Left renal pelvis (tissue), 4 donors: ENCODE measurements around the gene ELAPOR1. TPM values are rescaled to one million over a fixed set of nuclear protein-coding genes. Genes with fewer than 3 reads are reported as not detected.
"Not testable (repeated sequence)": the region's sequence is repeated elsewhere in the genome, so short reads cannot be mapped to it uniquely, and the experiment has no call there.

Experiments
- DNase-seq, 4 donors: peaks; one replicate each; pipeline ENCODE4 v3.0.0-alpha.2; 2013; ENCODE audit warnings: low read depth in 4 of 4, low spot score in 3 of 4
- polyA plus RNA-seq, 4 donors: library from polyadenylated mRNA; unstranded; fragments of 120-200 nt; gene quantifications; one replicate each; pipeline ENCODE4 v1.2.1, GENCODE V29; 2013; ENCODE audit not compliant: insufficient read length in 4 of 4

ELAPOR1 gene
- polyA plus RNA-seq, 4 donors: 0.74 to 1.7 (median 1.6) TPM

DNA sequence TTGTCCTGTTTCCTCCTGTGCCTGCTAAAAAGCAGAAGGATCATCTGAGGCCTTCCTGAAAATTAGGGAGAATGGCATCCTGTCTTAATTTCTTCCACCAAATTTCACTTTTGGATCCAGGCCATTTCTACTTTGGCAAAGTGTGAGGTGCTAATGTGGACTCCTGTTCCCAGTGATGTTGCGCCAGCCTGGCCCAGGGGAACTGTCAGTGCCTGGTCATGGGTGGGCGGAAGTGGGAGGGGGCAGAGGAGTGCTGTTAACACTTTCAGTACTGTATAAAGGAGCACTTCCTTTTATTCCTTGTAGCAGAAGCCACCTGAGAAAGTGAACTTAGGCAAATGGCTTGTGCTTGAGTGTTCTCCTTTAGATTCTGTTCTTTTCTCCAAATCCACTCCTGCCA is 19.9 kb downstream of the ELAPOR1 start:
- no peak for DNase-seq

DNA sequence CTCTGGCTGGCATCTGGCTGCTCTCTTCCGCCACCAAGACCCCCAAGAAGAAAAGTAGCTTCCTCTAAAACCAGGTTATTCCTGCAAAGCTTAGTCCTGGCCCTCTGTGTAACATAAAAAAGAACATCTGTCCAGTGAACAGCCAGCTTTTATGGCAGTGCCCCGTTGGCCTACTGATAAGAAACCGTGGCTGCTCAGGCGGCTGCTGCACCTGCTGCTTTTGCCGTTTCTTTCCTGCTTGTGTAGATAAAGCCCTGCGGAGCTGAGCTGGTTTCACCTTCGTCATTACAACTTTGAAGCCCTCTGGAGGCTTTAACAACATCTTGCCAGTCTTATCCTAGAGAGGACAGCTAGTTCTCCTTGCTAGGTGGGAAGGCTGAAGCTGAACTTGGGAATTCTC is 20.5 kb downstream of the ELAPOR1 start:
- no peak for DNase-seq

DNA sequence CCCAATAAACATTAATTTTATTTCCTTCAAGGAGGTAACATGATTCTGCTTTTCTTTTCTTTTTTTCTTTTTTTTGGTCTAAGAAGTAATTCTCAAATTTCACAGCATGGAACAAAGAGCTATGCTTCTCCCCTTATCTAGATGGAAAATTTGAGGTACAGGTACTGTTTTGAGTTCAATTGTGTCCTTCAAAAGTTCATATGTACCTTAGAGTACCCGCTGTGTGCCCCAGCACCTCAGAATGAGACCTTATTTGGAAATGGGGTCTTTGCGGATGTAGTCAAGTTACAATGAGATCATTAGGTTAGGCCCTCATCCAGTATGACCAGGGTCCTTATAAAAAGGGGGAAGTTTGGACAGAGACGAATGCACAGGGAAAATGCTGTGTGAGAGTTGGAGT is 22.0 kb downstream of the ELAPOR1 start:
- no peak for DNase-seq

DNA sequence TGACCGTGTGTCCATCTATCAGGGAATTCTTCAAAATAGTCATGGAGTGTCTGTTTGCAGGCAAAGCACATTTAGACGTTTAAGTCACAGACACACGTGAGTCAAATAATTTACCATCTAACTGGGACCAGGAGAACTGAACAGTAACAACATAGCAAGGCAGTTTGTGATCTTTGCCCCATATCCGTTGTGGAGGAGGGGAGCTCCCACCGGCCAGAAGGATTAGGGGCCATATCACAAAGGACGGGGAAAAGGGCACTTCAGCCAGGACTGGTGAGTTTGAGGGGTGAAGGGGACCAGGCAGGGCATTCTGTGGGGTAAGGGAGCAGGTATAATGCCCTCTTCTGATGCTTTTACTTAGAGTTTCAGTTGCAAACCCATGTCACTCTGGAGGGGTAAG is 22.9 kb downstream of the ELAPOR1 start:
- no peak for DNase-seq

DNA sequence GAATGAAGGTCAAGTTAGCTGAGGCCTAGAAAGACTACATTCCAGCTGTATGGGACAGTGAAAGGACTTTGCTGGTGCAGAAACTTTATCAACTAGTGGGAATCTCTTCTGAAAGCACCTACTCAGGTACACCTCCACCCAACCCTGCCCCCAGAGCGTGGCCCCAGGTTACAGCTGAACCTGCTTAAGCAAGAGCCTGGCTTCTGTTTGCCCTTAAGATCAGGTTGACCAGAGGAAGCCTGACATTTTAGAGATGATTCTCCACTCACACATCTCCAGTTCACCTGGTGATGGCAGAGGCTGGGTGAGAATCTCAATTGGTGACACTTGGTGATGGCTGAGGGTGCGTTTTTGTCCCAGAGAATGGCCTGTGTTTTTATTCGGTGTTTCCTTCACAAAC is 24.0 kb downstream of the ELAPOR1 start:
- no peak for DNase-seq

DNA sequence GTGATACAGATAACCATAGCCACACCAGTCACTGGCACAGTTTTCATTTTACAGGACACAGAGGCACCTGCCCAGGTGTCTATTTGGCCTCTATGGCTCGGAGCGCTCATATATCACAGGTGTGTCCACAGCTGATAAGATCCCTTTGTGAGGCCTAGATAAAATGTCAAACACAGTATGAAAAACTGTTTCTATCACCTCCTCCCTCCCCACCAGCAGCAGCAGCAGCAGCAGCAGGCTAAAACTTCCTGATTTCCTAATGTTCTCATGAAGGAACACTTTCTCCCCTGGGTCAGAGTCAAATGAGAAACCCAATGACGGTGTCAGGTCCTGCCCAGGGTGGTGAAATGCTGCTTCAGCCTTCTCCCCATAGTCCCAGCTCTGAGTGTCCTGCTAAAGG is 24.4 kb downstream of the ELAPOR1 start:
- no peak for DNase-seq

DNA sequence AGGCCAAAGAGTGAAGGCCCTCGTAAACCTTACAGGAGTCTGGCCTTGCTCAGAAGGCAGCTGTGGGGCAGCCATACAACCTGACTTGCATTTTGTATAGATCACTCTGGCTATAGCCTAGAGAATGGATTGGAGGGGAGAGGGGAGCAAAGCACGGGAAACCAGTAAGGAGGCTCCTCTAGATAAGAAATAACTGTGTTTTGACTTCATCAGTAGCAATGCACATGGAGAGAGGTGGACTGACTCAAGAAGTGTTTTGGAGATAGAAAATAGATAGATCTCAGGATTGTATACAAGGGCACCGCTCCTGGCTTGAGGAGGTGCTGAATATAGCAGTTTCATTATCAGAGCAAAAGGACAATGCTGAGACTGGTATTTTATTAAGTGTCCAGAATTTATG is 26.5 kb downstream of the ELAPOR1 start:
- DNase-seq: no peak

DNA sequence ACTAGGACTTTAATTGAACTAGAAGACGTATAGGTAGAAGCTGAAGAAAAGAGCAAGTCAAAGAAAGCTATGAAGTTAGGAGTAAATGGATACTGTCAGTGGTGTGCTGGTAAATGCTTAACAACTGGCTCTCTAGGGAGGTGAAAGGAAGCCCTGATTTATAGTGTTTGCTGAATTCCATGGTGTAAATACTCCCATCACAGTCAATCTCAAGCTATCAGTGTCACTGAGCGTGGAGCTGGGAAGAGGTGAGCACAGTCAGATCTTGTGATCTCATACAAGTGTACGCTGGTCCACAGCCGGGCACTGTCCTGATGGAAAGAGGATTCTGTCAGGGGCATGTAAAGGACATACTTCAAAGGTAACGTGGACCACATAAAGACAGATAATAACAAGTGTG is 28.3 kb downstream of the ELAPOR1 start:
- DNase-seq: no peak

DNA sequence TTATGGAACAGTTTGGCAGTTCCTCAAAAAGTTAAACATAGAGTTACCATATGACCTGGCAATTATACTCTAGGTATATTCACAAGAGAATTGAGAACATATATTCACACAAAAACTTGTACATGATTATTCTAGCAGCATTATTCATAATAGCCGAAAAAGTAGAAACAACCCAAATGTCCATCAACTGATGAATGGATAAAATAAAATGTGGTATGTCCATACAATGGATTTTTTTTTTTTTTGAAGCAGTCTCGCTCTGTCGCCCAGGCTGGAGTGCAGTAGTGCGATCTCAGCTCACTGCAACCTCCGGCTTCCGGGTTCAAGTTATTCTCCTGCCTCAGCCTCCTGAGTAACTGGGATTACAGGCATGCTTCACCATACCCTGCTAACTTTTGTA is 28.8 kb downstream of the ELAPOR1 start:
- DNase-seq: not testable (repeated sequence)

DNA sequence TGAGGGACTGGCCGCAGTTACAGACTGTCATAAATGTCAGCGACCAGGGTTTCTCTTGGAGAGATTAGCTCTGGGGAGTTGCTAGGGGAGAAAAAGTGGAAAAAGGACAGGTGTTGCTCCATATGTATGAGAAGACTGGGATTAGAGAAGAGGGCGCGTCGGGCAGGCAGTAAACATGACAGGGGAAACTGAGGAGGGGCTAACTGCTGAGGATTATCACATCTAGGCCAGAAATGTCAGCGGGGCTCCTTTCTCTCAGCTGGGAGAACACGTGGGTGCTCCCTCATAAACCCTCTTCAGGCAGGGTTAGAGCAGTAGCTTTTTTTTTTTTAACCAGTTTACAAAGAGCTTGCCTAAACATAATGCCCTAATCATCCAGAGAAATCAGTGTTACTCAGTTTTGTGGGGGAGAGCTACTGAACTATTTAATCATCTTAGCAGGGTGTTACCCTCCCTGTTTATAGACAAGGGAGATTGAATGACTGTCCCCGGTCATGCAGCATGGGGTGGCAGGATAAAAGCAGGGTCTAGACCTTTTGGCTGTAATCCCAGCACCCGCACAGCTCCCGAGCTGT is 35.2 kb downstream of the ELAPOR1 start:
- DNase-seq: no peak

DNA sequence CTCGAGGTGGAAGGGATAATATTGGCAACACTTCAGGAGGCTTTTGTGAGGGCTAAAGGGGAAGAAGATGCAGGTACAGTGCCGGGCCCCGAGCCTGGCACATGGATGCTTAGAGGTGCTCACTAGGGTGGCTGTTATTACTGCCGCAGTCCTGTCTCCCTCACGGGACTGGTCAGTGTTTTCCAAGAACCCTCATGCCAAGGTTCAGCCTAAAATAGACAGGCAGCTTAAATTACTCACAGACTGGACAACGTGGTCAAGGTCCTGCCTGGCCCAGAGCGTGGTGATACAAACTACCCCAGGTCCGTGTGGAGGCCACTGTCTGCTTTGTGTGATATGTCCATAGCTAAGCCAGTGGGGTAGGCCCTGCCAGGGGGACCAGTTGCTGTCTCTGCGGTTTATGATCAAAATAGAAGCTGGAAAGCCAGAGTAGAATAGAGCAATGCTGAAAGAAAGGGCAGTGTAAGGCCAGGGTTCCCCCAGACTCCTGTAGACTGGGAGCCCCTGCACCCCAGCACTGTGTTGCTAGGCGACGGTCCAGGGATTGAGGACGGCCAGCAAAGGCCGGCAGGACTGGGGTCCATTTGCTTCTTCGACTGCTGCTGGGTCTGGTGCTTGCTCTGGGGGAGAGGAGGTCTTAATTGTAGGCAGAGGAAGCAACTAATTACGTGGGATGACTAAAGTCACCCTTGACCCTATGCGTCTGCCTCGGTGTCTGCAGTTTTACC is 36.1 kb downstream of the ELAPOR1 start:
- DNase-seq: no peak

DNA sequence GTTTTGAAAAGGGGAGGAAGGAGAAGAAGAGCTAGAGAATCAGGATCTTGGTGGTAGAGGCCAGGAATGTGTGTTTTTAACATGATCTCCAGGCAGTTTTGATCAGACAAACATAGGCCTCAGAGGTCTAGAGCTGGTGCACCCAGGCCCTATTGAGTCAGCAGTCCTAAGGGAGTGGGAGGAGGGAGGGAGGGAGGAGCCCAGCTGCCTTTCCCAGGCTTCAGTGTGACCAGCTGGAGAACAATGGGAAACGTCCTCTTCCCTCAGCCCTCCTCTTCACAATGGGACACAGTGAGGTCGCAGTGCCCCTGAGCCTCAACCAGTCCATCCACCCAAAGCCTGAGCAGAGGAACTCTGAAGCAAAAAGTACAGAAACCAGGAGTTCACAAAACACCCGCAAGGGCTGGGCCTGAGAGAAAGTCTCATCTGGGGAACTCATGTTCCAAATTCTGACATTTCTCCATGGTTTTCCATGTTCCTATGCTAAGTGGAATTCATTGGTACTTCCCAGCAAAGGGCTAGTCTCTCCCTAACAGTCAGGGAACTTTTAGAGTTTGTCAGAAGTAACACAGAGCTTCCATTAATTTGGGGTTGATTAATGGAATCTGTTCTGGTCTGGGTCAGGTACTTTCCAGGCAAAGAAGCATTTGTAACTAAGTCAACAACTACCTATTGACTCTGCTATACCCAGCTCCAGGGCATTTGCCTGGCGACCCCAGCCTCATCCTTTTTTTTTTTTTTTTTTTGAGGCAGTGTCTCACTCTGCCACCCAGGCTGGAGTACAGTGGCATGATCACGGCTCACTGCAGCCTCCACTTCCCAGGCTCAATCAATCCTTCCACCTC is 37.5 kb downstream of the ELAPOR1 start:
- no peak for DNase-seq

DNA sequence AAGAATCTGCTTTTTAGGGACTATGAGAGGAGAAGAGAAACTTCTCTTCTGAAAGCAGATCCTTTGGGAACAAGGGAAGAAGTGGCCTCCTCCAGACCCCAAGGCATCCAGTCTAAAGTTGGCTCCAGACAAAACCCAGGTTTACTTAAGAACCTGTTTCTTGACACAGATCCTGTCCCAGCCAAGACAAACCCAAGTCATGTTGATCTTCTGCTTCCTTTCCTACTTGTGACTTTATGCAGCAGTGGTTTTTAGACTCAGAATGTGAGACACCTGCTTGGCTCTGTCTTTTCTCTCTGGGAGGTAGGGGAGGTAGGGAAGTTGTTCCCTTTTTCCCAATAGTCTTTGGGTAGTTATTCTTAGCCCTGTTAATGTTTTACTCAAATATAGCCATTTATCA is 38.3 kb downstream of the ELAPOR1 start:
- no peak for DNase-seq

DNA sequence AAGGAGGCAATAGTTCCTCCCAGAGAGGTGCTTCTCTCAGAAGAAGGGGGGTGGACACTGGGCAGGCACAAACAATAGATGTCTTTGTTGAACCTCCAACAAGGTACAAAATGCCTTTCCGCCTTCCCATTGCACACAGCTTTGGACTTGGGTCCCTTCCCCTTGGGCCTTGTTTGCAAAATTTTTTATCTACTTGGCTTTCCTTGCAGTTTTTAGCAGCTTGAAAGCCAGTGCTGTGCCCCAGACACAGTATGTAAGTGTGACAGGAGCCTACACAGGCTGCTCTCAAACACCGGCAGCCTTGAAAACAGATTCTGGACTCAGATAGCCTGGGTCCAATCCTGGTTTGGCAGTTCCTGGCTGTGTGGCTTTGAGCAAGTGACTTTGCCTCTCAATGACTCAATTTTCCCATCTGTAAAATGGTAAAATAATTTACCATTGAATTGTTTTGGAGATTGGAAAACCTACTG is 43.0 kb downstream of the ELAPOR1 start:
- DNase-seq: no peak

DNA sequence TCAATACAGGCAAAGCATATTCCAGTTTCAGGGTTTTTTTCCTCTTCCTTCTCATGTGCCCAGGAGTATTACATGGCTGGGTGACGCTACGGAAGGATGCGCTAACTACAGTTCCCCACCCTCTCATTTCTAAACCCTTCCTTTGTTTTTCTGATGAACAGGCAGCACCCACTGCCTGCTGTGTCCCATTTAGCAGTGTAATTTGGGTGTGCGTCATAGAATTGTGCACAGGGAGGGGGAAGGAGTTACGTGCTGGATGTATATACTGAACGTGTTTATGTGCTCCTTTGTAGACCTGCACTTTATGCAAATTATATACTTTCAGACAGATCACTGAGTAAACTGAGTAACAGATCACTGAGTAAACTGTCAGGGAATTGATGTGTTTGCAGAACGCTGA is 44.5 kb downstream of the ELAPOR1 start:
- DNase-seq: no peak

DNA sequence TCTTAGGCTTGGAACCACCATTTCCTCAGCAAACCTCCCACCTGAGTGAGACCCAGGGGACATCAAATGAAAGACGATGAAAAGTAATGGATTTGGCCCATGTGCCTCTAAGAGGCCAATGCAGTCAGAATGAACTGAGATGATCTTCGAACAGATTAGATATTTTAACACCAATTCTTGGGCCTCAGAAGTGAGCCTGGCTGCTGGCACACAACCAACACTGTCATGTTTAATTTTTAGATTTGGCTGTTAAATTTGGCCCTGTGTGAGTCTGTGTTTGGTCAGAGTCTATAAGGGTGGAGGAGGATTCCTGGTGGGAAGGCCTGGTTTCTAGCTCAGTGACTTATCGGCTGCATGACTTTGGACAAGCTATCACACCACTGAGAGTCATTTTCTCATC is 45.4 kb downstream of the ELAPOR1 start:
- no peak for DNase-seq

DNA sequence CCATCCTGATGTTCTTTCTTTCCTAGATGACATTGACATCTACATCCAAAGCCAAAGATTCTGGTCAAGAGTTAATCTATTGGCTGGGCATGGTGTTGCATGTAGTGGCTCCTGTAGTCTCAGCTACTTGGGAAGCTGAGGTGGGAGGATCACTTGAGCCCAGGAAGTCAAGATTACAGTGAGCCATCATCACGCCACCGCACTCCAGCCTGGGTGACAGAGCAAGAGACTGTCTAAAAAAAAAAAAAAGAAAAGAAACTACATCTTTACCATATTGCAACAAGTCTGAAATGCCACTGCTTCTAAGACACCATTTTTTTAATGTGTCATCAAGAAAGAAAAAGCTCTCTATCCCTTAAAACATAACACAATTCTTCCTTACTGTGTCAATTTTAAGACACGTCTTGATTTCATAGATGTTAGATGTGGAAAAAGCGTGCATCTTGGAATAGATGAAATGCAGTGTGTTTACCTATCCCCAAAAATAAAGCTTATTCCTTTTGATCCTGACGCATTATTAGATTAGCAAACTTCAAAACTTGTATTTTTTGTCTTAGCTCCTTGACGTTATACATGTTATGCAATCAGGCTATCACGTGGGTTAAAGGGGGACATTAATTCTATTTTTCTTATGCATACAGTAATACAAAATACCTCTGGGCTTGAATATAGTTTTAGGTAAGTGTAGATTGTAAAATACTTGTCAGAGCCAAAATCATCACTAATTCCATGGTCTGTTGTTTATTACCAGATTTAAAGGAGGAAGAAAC is 46.3 kb downstream of the ELAPOR1 start:
- DNase-seq: no peak

DNA sequence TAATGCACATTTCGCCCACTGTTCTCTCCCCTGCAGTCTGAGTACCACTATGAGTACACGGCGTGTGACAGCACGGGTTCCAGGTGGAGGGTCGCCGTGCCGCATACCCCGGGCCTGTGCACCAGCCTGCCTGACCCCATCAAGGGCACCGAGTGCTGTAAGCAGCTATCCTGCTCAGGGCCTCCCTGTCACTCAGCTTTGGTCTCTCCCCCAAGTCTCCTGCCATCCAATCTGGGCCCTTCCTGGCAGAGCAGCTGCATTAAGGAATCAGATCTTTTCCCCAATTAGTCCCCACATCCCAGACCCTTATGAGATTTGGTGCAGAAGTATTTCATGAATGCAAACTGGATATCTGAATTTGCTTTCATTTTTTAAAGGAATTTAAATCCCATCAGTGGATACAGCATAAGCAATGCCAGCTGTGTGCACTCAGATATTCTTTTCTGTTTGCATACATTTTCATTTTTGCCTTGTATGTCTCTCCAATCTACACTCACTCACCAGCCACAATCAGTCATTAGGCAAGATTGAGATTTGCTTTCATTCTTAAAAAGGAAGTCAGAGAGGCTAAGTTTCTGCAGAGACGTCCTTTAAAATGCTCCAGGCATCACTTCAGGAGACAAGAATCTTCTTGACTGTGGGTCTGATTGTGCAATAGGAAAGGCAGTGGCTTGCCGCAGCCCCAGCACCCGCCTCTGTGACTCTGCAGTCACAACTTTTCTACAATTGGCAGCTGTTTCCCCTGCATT is 48.1 kb downstream of the ELAPOR1 start:
- no peak for DNase-seq

DNA sequence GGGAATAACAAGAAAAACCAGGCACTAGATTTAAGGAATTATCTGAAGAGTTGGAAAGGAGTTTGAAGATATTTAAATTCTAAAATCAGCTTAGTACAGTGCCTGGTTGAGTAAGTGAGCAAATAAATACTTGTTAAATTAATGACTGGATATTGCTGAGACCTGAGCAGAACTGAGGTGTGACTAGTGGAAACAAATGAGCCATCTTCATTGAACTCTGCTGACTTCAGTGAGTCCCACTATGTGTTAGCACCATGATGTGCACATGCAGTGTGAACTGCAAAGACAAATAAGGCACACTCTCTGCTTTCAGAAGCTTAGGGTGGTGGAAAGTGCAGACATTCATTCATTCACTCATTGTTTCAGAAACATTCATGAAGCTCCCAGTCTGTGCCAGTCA is 48.7 kb downstream of the ELAPOR1 start:
- no peak for DNase-seq

DNA sequence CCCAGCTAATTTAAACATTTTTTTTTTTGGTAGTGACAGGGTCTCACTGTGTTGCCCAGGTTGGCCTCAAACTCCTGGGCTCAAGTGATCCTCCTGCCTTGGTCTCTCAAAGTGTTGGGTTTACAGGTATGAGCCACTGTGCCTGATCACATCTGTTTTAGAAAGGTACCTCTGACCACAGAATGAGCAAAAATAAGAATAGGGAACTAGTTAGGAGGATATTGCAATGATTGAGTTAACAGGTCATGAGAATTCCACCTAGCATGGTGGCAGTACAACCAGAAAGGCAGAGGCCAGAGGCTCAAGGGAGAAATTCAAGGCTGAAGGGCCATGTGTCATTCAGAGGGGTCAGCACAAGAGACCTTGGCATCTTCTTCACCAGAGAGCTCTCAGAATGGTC is 49.6 kb downstream of the ELAPOR1 start:
- DNase-seq: no peak
